Measurements from ENCODE around the gene SULT1A2. TPM values are rescaled to one million over a fixed set of nuclear protein-coding genes. Genes with fewer than 3 reads are reported as not detected.

The SULT1A2 gene
- polyA plus RNA-seq, 2 of the 4 experiments (the other 2 are of a cell fraction): 0.06 to 0.09 TPM

- ChIA-PET POLR2A (no interaction called here), CTCF (interaction anchor here (0.9 to 1.3 kb wide), 2 partner anchors 16 to 23 kb away, joined by 3 read pairs; partner anchors contain the start of gene SGF29)
Measured at GRCh38 chr16:28569968-28570752, 26.7 kb downstream of the SULT1A2 start.

GRCh38 chr16:28569021-28569420 is 27.8 kb downstream of the SULT1A2 start:
- no peak overlapping the region for H3K27ac ChIP-seq
- H3K9me3 ChIP-seq: peaks cover 15% of the 10 kb centered on the region; the same call in 2 of the 3 replicates
- WGBS (ENCODE audit: missing lambda C conversion rate): 87% methylated on average over 5 of the region's 5 CpGs
- TF ChIP-seq ATOH8 (CRISPR knock-in tag; IDR thresholded peaks at IDR 0.05; ENCODE audit: low read depth) (no peak), ZNF302 (CRISPR knock-in tag; IDR thresholded peaks at IDR 0.05) (no peak), POLR2A (IDR thresholded peaks at IDR 0.05; ENCODE audit: low read length) (no peak), GATA3 (IDR thresholded peaks at IDR 0.05; ENCODE audit: borderline replicate concordance) (no peak), E2F6 (IDR thresholded peaks at IDR 0.05; ENCODE audit: borderline replicate concordance, low read depth) (no peak), SMC3 (IDR thresholded peaks at IDR 0.05) (no peak), TP53 (CRISPR knock-in tag; IDR thresholded peaks at IDR 0.05) (no peak), PHF8 (IDR thresholded peaks at IDR 0.05; ENCODE audit: borderline replicate concordance, low read depth) (no peak), CHD4 (IDR thresholded peaks at IDR 0.05; ENCODE audit: borderline replicate concordance) (no peak), ELK1 (IDR thresholded peaks at IDR 0.05; ENCODE audit: low read depth, low read length) (no peak), RFX5 (IDR thresholded peaks at IDR 0.05) (no peak), RARB (CRISPR knock-in tag; IDR thresholded peaks at IDR 0.05) (no peak), HDAC2 (IDR thresholded peaks at IDR 0.05) (no peak), EP300 (IDR thresholded peaks at IDR 0.05) (no peak), ZFP36 (IDR thresholded peaks at IDR 0.05; ENCODE audit: borderline replicate concordance, partially characterized antibody) (no peak), HOXA7 (CRISPR knock-in tag; IDR thresholded peaks at IDR 0.05) (no peak), HOXB5 (CRISPR knock-in tag; IDR thresholded peaks at IDR 0.05) (no peak), NR3C1 (IDR thresholded peaks at IDR 0.05) (no peak), FOSB (CRISPR knock-in tag; IDR thresholded peaks at IDR 0.05) (no peak)
- no peak overlapping the region for H3K4me3 ChIP-seq
- CTCF ChIA-PET: interaction anchor here (0.6 to 1.5 kb wide), 4 partner anchors 15 to 252 kb away, joined by 3 to 4 read pairs (median 3); partner anchors contain the start of gene SGF29
- H3K4me2 ChIP-seq: no peak overlapping the region
- H3K4me1 ChIP-seq: no peaks in the 10 kb centered on the region
- DNase-seq (ENCODE audit: low read depth in 1 of 2, low spot score in 1 of 2) (no peak), FAIRE-seq (no peak), ATAC-seq (no peak)
- POLR2A ChIA-PET: no interaction called here

More at GRCh38 chr16:28569968-28570752, 26.7 kb downstream of the SULT1A2 start:
- Histone ChIP-seq H3K9me3 (peaks cover 15% of the 10 kb centered on the region; the same call in 2 of the 3 replicates), H3K4me1 (no peaks in the 10 kb centered on the region), H3K27ac (no peak overlapping the region), H3K4me2 (no peak overlapping the region), H3K4me3 (no peak overlapping the region)
- 97% methylated on average over 4 of the region's 4 CpGs for WGBS (ENCODE audit: missing lambda C conversion rate)
- DNase-seq (ENCODE audit: low read depth in 1 of 2, low spot score in 1 of 2): no peak
- TF ChIP-seq E2F6 (IDR thresholded peaks at IDR 0.05; ENCODE audit: borderline replicate concordance, low read depth): no peak
- TF ChIP-seq FOSL2 (IDR thresholded peaks at IDR 0.05): no peak
- no peak for TF ChIP-seq FOSL2 (CRISPR knock-in tag; IDR thresholded peaks at IDR 0.05)
- peak; percentile 82 for TF ChIP-seq ZC3H11A (IDR thresholded peaks at IDR 0.05)
- ATAC-seq: no peak
- FAIRE-seq: no peak
